ENCODE results near the gene MAPT. TPM values are rescaled to one million over a fixed set of nuclear protein-coding genes. Genes with fewer than 3 reads are reported as not detected.
A peak's percentile ranks its signal among the peaks of the same experiment; 100 is the strongest.

MAPT gene
- total RNA-seq, 1 donor from 2014 or later, result 6.1 TPM

DNA sequence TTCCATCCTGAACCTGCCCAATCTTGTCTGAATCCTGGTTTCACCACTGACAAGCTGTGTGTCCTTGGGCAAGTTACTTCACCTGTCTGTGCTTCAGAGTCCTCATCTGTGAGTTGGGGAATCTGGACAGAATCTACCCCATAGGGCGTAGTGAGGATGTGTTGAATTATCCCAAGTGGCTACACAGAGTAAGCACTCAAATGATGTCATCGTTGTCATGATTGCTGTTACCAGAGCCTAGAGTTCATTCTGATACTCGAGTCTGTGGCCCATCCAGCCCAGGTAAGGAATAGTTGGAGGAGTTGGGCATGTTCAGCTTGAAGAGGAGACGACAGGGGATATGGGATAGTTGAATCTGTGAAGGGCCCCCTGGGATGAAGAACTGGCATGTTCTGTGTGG lies 45.9 kb downstream of the MAPT start:
- no peaks in the 10 kb centered on the region for H3K36me3 ChIP-seq
- no peak for DNase-seq (ENCODE audit: extremely low spot score in 2 of 2)
- TF ChIP-seq, protein P1, sequence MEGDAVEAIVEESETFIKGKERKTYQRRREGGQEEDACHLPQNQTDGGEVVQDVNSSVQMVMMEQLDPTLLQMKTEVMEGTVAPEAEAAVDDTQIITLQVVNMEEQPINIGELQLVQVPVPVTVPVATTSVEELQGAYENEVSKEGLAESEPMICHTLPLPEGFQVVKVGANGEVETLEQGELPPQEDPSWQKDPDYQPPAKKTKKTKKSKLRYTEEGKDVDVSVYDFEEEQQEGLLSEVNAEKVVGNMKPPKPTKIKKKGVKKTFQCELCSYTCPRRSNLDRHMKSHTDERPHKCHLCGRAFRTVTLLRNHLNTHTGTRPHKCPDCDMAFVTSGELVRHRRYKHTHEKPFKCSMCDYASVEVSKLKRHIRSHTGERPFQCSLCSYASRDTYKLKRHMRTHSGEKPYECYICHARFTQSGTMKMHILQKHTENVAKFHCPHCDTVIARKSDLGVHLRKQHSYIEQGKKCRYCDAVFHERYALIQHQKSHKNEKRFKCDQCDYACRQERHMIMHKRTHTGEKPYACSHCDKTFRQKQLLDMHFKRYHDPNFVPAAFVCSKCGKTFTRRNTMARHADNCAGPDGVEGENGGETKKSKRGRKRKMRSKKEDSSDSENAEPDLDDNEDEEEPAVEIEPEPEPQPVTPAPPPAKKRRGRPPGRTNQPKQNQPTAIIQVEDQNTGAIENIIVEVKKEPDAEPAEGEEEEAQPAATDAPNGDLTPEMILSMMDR (IDR thresholded peaks at IDR 0.05), result no peak
- no peak for TF ChIP-seq POLR2A (IDR thresholded peaks at IDR 0.05)
- no peak for TF ChIP-seq POLR2AphosphoS5 (IDR thresholded peaks at IDR 0.05; ENCODE audit: insufficient read depth in 1 of 2, low read depth in 1 of 2)
- H3K27ac ChIP-seq, result no peak overlapping the region
- peaks cover 24% of the 10 kb centered on the region for H3K4me1 ChIP-seq
- no peaks in the 10 kb centered on the region for H3K9me3 ChIP-seq
- H3K4me3 ChIP-seq, result no peak overlapping the region
- intact Hi-C loops (cut with DNase I), result no loop called here
- no peaks in the 10 kb centered on the region for H3K27me3 ChIP-seq

DNA sequence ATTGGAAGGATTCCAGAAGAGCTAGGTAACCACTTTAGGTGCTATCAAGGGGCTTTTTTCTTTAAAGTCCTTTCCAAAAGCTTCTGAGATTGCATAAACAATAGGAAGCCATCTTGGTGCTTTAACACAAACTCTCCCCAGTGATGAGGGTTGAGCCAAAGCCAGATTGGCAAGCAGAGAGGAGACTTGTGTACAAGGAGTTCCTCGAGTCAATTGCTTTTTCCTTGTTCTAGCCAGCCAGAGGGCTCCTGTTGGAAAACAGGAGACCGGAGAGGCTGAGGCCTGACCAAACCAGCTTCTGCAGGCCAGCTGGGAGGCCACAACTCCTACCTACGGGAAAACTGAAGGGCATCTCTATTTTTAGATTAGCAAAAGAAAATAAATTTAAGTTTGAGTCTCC lies 46.5 kb downstream of the MAPT start:
- Histone ChIP-seq H3K27me3 (no peaks in the 10 kb centered on the region), H3K27ac (peak overlapping the region; percentile 64), H3K36me3 (no peaks in the 10 kb centered on the region), H3K4me3 (no peak overlapping the region), H3K4me1 (peaks cover 24% of the 10 kb centered on the region), H3K9me3 (no peaks in the 10 kb centered on the region)
- intact Hi-C loops (cut with DNase I), result no loop called here
- no peak for TF ChIP-seq POLR2A (IDR thresholded peaks at IDR 0.05)
- TF ChIP-seq POLR2AphosphoS5 (IDR thresholded peaks at IDR 0.05; ENCODE audit: insufficient read depth in 1 of 2, low read depth in 1 of 2), result peak in 1 of 2 donors; percentile 27
- TF ChIP-seq, protein P1 (IDR thresholded peaks at IDR 0.05), result no peak
- DNase-seq (ENCODE audit: extremely low spot score in 2 of 2), result no peak

DNA sequence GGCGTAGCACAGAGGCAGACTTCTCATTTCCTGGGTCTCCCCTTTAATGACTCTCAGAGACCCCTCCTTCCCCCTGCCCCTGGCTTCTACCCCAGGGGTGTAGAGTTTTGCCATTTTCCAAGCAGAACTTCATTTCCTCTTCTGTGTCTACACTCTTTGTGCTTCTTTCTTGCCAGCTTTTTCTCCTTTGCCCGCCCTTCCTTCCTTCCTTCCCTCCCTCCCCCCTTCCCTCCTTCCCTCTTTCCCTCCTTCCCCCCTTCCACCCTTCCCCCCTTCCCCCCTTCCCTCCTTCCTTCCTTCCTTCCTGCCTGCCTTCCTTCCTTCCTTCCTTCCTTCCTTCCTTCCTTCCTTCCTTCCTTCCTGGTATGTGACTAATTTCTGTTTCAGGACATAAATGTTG lies 47.0 kb downstream of the MAPT start:
- H3K4me1 ChIP-seq, result peaks cover 24% of the 10 kb centered on the region
- peak overlapping the region; percentile 64 for H3K27ac ChIP-seq
- H3K9me3 ChIP-seq, result no peaks in the 10 kb centered on the region
- DNase-seq (ENCODE audit: extremely low spot score in 2 of 2), result no peak
- intact Hi-C loops (cut with DNase I), result no loop called here
- no peaks in the 10 kb centered on the region for H3K27me3 ChIP-seq
- no peaks in the 10 kb centered on the region for H3K36me3 ChIP-seq
- H3K4me3 ChIP-seq, result no peak overlapping the region
- TF ChIP-seq POLR2AphosphoS5 (IDR thresholded peaks at IDR 0.05; ENCODE audit: insufficient read depth in 1 of 2, low read depth in 1 of 2) (no peak), POLR2A (IDR thresholded peaks at IDR 0.05) (no peak)
- TF ChIP-seq, protein P1 (IDR thresholded peaks at IDR 0.05), result no peak

DNA sequence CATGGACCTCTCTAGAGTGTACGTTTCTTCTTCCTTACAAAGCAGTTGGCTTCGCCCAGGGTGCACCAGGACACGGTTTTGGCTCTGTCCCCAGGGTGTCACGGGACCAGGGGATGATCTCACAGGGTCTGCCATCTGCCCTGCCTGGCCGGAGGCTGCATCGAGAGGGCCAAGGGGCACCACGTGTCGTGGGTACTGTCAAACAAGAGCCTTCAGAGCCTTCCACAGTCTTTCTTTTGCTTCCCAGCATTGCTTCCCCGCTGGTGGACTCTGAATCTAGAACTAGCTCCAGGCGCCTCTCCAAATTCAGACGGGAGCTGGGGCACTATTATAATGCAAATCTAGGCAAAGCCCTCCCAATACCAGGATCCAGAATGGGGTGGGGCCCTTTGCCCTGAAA lies 47.9 kb downstream of the MAPT start:
- Histone ChIP-seq H3K36me3 (no peaks in the 10 kb centered on the region), H3K27me3 (no peaks in the 10 kb centered on the region), H3K9me3 (no peaks in the 10 kb centered on the region), H3K27ac (peak overlapping the region; percentile 64), H3K4me3 (no peak overlapping the region), H3K4me1 (peaks cover 24% of the 10 kb centered on the region)
- TF ChIP-seq, protein P1 (IDR thresholded peaks at IDR 0.05), result no peak
- TF ChIP-seq POLR2AphosphoS5 (IDR thresholded peaks at IDR 0.05; ENCODE audit: insufficient read depth in 1 of 2, low read depth in 1 of 2), result peak; percentile 52
- no peak for DNase-seq (ENCODE audit: extremely low spot score in 2 of 2)
- intact Hi-C loops (cut with DNase I), result no loop called here

DNA sequence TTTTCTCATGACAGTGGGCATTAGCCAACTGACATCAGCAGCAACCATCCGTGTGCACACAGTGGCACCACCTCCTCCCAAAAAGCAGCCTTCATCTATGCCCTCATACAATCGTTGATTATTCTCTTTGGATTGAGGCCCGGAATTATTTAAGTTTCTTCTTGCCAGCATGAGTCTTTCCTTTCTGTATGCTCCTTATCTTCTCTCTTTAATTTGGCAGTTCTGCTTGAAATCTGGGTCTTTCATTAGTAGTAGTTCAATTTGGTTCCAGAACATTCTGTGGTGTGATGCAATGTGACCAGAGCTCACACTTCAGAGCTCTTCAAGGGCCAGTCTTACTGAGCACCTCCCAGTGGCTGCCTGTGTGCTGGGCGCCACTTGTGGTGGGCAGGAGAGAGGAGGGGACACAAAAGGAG lies 52.5 kb downstream of the MAPT start:
- Histone ChIP-seq H3K4me1 (peaks cover 16% of the 10 kb centered on the region), H3K36me3 (no peaks in the 10 kb centered on the region), H3K27me3 (no peaks in the 10 kb centered on the region), H3K9me3 (no peaks in the 10 kb centered on the region), H3K4me3 (no peak overlapping the region), H3K27ac (no peak overlapping the region)
- TF ChIP-seq, protein P1 (IDR thresholded peaks at IDR 0.05), result no peak
- TF ChIP-seq POLR2A (IDR thresholded peaks at IDR 0.05) (no peak), POLR2AphosphoS5 (IDR thresholded peaks at IDR 0.05; ENCODE audit: insufficient read depth in 1 of 2, low read depth in 1 of 2) (no peak)
- no peak for DNase-seq (ENCODE audit: extremely low spot score in 2 of 2)
- intact Hi-C loops (cut with DNase I), result no loop called here
